Activated T-cell treated with anti-CD3 and anti-CD28 coated beads, Interleukin-2, amount 50 U/mL, for 48 hours (primary cell): ENCODE data around the gene WDR70.

ENCODE experiments used
- DNase-seq, 2 experiments: peaks; one replicate each; pipeline ENCODE4 v3.0.0-alpha.2; 2020

Gene WDR70

DNA sequence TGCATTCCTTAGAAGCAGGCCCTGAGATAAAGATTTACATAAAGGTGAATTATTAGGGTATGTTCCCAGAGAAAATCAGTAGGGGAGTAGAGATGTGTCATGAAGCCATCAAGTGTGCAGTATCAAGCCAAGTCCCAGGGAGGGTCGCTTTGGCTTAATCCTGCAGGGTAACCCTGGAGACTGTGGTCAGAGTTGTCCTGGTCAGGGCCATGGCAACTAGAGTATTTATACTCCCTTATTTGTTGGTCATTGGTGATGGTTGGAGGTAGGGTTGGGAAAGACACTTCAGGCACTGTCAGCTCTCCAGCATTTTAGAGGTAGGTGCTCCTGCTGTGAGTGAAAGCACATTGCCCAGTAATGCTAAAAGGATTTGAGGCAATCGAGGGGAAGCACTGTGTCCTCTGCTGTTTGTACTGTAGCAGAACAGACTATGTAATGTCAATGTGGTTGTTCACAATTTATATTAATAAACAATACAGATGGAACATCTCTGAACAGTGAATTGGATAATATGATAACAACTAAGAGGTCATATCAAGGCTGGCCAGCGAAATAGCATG, 351.9 kb downstream of the WDR70 start:
- no peak for DNase-seq

DNA sequence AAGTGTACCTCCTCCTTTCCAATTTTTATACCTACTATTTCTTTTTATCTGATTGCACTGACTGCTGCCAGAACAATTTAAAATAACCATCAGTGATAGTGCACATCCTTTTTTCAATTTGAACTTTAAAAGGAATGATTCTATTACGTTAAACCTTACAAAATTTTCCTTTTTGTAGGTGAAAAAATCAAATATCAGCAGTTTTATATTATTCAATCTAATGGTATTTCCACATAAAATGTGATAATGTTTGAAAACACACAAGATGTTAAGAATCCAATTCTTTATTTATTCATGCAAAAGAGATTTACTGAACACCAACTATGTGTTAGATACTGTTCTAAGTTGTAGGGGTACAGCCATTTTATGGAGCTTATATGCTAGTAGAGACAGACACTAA, 355.0 kb downstream of the WDR70 start:
- no peak for DNase-seq

DNA sequence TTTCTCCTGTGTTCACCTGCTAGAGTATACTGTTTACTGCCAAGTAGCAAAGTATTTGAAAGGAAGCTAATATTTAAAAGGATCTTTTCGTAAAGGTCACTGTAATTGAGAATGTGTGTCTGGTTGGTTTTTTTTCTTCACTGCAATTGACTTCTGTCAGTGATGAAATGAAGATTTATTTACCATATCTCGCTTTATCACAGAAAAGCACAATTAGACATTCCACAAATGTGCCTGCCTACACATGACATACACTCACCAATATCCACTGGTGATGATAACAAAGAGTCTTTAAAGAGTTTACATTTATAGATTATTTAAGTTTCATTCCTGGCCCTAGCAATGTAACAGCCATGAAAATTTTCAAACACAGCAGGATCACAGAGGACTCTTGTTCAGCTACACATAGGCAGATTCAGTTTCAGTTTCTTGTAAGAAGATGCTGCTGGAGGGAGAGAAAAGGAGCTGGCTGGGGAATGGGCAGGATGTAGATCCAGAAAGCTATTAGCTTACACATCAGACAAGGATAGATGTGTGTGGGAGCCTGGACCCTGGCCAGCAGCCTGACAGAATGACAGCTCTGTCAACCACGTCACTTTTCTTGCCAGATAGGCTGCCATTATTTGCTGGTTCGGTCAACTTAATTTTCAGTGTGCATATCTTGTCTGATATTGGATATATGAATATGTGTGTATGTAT, 356.7 kb downstream of the WDR70 start:
- DNase-seq, result no peak

DNA sequence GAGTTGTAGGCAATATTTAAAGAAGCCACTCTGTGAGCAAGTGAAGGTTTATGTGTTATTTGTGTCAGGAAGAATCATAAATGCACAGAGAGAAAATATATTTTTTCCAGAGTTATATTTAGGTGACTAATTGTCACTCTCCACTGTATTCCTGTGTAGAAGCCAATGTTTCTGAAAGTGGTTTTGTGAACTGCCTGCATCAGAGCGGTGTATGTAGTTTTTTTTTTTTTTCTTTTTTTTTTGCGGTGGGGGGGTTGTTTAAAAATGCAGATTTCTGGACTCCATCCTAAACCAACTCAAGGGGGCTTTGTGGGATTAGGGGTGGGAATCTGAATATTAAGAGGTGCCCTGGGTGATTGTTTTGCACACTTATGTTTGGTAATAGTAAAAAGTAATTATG, 357.3 kb downstream of the WDR70 start:
- no peak for DNase-seq

- no peak for DNase-seq
These were observed 358.4 kb downstream of the WDR70 start for GRCh38 chr5:37737326-37738056.

GRCh38 chr5:37738057-37738691, 359.1 kb downstream of the WDR70 start:
- no peak for DNase-seq

DNA sequence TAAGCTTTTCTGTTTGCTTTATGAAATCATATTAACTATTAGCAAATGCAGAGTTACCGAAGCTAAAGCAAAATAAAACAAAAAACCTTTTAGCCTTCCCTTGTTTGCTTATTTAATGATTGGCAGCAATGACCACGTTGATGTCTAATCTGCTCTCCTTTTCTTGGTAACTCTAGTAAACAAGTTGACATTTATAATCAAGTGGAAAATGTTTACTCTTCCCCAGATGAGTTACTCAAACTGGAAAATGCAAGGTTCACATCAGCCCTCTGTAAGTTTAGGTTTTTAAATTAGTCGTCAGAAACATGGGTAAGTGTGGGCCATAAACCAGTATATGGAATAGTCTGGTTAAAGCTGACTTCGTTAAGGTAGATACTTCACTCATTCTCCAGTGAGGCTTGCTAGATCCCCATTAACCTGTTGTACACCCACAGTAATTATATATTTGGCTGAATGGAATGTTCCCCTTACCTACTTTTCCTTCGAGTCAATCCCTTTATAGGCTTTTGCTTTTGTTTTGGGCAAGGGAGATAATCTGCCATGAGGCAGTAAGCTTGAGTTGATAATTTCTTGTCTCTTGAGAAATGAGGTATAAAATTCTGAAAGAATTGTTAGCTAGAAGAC, 359.9 kb downstream of the WDR70 start:
- DNase-seq, result no peak

DNA sequence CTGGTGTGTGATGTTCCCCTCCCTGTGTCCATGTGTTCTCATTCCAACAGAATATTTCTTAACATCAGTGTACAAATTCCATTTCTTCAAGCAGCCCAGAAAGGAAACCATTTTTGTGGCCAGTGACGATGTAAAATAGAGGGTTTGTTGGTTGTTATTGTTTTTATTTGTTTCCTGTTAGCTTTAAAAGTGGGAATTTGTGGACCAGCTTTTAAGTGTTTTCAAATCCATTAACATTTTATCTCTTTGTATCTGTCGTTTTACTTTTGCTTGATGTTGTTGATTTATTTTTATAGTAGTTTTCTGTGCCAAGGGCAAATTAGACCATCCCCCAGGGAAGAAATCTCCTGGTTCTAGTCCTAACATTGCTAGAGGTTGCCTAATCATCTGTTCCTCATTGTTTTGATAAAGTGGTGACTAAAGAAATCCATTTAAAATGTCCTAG, 360.7 kb downstream of the WDR70 start:
- no peak for DNase-seq

DNA sequence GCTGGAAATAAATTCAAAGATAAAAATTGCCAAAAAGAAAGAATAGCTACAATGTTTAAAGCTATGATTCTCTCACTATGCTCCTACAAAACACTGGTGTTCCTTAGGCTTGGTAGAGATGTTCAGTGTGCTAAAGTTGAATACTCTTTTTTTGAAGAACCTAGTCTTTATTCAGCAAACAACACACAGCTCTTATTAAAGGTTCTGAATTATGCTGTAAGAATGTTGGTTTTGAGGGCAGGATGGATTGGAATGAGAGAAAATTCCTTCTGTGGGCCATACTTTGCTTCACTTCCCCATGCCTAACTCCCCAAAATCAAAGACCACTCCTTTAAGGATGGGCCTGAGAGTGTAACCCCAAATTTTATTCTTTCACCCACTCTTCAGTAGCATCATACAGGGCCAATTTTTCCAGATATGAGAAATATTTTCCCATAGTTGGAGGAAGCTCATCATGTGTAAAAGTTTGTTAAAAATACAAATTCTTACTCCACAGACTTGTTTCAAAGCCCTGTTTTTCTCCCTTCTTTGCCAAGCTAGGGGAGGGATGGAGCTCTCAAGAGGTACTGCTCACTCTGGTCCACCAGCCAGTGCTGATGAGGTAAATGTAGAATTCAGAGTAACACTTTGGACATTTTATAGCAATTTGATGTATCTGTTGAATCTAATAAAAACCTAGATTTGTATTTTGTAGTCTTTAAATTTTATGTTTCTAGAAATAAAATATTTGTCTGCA, 361.4 kb downstream of the WDR70 start:
- DNase-seq, result no peak

DNA sequence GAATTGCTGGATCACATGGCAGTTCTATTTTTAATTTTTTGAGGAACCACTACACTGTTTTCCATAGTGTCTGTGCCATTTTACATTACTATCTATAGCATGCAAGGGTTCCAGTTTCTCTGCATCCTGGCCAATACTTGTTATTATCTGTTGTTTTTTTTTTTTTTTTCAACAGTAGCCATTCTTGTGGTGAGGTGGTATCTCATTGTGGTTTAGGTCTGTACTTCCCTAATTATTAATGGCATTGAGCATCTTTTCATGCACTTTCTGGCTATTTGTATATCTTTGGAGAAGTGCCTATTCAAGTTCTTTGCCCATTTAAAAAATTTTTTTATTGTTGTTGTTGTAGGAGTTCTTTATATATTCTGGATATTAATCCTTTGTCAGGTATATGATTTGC, 363.0 kb downstream of the WDR70 start:
- no peak for DNase-seq

GRCh38 chr5:37751227-37751626, 372.1 kb downstream of the WDR70 start:
- no peak for DNase-seq

- no peak for DNase-seq
These were observed 375.9 kb downstream of the WDR70 start for GRCh38 chr5:37754976-37755375.

DNA sequence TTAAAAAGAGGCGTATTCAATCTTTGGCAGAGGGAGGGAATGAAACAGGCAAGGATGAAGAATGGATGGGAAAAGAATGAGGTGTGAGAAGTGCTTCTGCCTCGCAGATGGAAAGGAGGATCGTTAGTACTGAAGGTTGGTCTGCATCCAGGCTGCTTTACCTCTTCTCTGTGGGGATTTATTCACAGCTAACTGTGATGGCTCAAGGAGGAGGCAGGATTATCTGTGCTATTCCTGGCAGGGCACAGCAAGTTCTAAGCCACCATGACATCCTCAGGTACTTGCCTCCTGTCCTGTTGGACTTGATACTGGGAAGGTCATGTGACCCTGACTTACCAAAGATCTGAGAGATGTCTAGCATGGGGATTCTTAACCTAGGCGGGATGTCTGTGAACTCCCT, 376.5 kb downstream of the WDR70 start:
- DNase-seq, result no peak

- no peak for DNase-seq
These were observed 377.1 kb downstream of the WDR70 start for GRCh38 chr5:37756248-37756647.

DNA sequence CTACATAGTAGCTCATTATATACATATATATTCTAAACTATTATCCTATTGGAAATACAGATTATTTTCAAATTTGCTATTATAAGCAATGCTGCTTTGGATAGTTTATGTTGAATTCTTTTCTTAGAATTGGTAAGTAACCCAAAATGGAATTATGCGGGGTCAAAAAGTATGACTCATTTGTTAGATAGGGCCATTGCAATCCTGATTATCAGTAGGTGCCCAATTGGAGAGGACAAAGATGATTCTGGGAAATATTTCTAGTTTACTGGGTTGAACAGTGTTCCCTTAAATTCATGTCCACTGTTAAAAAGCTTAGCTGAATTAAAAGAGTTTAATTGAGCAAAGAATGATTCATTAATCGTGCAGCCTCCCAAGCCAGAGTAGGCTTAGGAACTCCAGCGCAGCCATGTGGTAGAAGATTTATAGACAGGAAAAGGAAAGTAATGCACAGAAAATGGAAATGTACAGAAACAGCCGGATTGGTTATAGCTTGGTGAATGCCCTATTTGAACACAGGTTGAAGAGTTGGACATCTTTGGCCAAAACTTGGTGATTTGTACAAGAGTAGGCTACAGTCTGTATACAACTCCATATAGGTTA, 379.0 kb downstream of the WDR70 start:
- no peak for DNase-seq

DNA sequence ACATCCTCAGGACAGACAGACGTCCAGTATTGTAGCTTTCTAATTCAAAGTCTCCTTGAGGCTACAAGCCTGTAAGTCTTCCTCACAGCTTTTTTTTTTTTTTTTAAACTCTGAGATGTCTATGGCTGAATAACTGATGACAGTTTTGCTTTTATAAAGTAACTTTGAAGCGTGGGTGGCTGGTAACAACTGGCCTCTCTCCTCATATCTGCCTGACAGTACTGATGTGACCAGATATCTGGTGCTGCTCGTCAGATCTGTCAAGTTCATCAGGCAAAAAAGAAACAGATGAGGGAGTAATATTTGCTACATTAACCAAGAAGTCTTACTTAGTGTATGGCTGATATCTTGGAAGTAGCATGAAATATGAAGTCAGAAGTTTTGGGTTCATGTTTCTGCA, 388.1 kb downstream of the WDR70 start:
- no peak for DNase-seq

- DNase-seq, result no peak
These were observed 388.8 kb downstream of the WDR70 start for GRCh38 chr5:37767961-37768360.

DNA sequence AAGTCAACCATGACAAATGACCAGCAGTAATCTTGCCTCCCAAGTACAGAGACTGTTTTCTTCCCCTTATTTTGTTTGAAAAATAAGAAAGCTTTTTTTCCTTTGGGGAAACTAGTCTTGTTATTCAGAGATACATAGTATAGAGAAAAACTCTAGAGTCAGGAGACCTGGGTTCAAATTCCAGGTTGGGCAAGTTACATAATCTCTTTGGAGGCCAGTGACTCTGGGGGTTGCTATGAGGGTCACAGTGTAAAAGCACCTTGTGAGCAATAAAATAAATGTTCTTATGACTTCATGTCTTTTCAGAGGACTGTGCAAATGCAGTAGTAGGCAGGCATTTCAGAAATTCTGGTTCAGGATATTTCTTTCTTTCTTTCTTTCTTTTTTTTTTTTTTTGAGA, 389.3 kb downstream of the WDR70 start:
- no peak for DNase-seq

DNA sequence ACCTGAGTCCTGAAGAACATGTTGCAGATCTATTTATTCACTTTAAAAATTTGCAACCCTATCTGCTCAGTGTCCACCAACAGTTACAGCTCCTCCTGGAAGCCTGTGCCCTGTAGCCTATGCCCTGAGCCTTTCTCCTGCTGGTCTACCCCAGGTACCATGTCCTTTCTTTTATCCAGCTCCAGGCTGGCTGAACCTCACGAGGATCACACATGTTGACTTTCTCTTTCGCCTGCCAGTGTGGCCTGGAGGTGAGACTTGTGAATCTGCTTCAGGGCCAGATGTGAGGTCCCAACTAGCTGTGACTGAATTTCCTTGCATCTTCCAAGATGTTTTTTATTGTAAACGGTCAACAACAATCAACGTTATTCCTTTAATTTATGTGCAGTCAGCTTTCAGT, 390.0 kb downstream of the WDR70 start:
- DNase-seq, result no peak

DNA sequence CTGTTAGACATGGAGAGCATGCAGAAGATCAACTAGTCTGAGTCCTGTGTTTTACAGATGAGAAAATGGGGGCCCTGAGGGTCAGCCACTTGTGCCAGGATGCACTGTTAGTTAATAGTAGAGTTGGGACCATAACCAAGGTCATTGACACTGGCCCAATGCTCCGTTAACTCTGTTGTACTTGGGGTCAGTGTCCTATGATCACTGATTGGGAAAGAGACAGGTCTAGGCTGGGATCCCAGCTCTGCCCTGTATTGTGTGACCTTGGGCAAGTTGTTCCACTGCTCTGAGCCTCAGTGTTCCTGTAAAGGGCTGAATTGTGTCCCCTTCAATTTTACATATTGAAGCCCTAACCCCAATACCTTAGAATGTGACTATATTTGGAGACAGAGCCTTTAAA, 390.7 kb downstream of the WDR70 start:
- DNase-seq, result no peak

DNA sequence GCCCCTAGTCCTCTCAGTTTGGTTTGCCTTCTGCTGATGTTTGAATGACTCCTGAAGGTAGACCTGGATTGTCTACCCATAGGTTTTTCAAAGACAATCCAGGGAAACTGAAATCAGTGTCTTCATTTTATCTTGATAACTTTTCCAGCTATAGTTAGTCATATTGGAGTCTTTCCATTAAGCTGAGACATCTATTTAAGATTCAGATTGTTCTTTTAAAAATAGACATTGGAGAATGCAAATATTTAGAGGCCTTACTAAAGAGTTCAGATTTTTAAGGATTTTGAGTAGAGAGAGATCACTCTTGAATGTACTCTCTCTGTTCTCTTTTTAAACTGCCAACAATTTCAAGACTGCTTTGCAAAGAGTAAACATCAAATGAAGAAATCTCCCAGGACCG, 391.7 kb downstream of the WDR70 start:
- no peak for DNase-seq

- DNase-seq, result no peak
These were observed 392.1 kb downstream of the WDR70 start for GRCh38 chr5:37771203-37771611.
